ENCODE measurements around the gene GMPS.

DNA sequence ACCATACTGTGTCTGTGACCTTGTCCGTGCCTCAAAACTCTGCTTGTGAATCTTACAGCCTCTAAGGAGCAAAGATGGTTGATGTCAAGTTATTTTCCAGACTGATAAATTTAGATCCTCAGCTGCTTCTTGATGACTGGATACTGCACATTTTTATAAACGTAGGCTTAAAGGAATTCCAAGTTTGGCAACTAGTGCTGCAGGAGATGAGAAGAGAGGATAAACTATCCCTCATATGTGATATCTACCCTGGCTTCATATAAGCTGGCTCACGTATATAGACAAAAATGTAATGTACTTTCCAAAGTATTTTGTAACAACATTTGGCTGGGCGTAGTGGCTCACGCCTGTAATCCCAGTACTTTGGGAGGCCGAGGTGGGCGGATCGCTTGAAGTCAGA, 89.6 kb downstream of the GMPS start:
- TF ChIP-seq FOXM1 (IDR thresholded peaks at IDR 0.05; ENCODE audit: borderline replicate concordance), result no peak
- no peak for TF ChIP-seq PKNOX1 (IDR thresholded peaks at IDR 0.05)
- TF ChIP-seq ELF4 (IDR thresholded peaks at IDR 0.05), result no peak
- no peak for TF ChIP-seq FOXA1 (IDR thresholded peaks at IDR 0.05)
- no peak for TF ChIP-seq HDGF (IDR thresholded peaks at IDR 0.05; ENCODE audit: borderline replicate concordance)
- TF ChIP-seq CTBP1 (IDR thresholded peaks at IDR 0.05; ENCODE audit: borderline replicate concordance), result no peak
- TF ChIP-seq FOXK2 (IDR thresholded peaks at IDR 0.05), result no peak
- TF ChIP-seq SP1 (IDR thresholded peaks at IDR 0.05), result no peak

All from HEK293T (cell line).